ENCODE measurements around the gene SREK1. TPM values are rescaled to one million over a fixed set of nuclear protein-coding genes. Genes with fewer than 3 reads are reported as not detected.

Gene SREK1
- total RNA-seq, 1 experiment from 2014 or later, result 65.6 TPM

GRCh38 chr5:66142417-66142816, 1.7 kb upstream of the SREK1 start:
- POLR2A ChIA-PET, result no interaction called here
- H4K20me1 ChIP-seq (ENCODE audit: insufficient read depth), result no peaks in the 10 kb centered on the region; the same call in 1 of the 2 replicates
- intact Hi-C loops (cut with micrococcal nuclease), result loop anchor here (5.0 kb wide), 1 partner anchor 400 kb away; no protein-coding TSS in a partner anchor
- DNase-seq (ENCODE audit: low read depth, low spot score), result no peak
- H3K4me1 ChIP-seq (ENCODE audit: control insufficient read depth in 1 of 2, insufficient read depth in 2 of 2, low read length in 2 of 2), result peaks cover 7 to 19% of the 10 kb centered on the region in 2 experiments; a peak in 3 of 4 replicates
- H2AFZ ChIP-seq (ENCODE audit: low read depth, low read length, poor library complexity, severe bottlenecking), result no peak overlapping the region
- CTCF ChIA-PET, result no interaction called here
- peaks cover 0 to 9% of the 10 kb centered on the region in 2 experiments; a peak in 1 of 4 replicates for H3K36me3 ChIP-seq (ENCODE audit: control insufficient read depth in 1 of 2, insufficient read depth in 2 of 2, low read length in 2 of 2)
- RAD21 ChIA-PET (ENCODE audit: low non-redundant PET in 1 of 2, low total read pairs in 2 of 2, uncharacterized antibody in 2 of 2, unreplicated experiment in 2 of 2), result no interaction called here
- TF ChIP-seq TCF7L2 (IDR thresholded peaks at IDR 0.05; ENCODE audit: borderline replicate concordance, extremely low read depth, insufficient read depth, insufficient read length) (no peak), MAX (IDR thresholded peaks at IDR 0.05) (no peak), POLR2AphosphoS5 (IDR thresholded peaks at IDR 0.05; ENCODE audit: low read depth, low read length) (no peak), EGR1 (IDR thresholded peaks at IDR 0.05; ENCODE audit: low read depth) (no peak), ZNF274 (IDR thresholded peaks at IDR 0.05; ENCODE audit: low read depth, low read length) (no peak), ATF3 (IDR thresholded peaks at IDR 0.05) (no peak), SP1 (IDR thresholded peaks at IDR 0.05; ENCODE audit: low read depth) (no peak), CEBPB (IDR thresholded peaks at IDR 0.05; ENCODE audit: low read depth) (no peak), CBX3 (IDR thresholded peaks at IDR 0.05; ENCODE audit: low read depth) (no peak), SRF (IDR thresholded peaks at IDR 0.05; ENCODE audit: low read depth) (no peak), ZBTB33 (IDR thresholded peaks at IDR 0.05; ENCODE audit: extremely low read depth, insufficient replicate concordance, low read length) (no peak), FOSL1 (IDR thresholded peaks at IDR 0.05; ENCODE audit: low read depth) (no peak), JUND (IDR thresholded peaks at IDR 0.05) (no peak)
- H3K9me2 ChIP-seq (ENCODE audit: insufficient read depth), result no peaks in the 10 kb centered on the region
- no peak for ATAC-seq
- H3K79me2 ChIP-seq (ENCODE audit: insufficient read depth, low read length), result peaks cover 29% of the 10 kb centered on the region
- BruUV-seq (replicated peaks), result no TSS peak
- no peak overlapping the region for H3K4me2 ChIP-seq (ENCODE audit: low read length)
- no peaks in the 10 kb centered on the region for H3K9me3 ChIP-seq (ENCODE audit: control insufficient read depth in 1 of 2, insufficient read depth in 1 of 2, low read depth in 1 of 2, low read length in 2 of 2)
- no peak overlapping the region for H3K9ac ChIP-seq (ENCODE audit: low read length)
- H3K27ac ChIP-seq (ENCODE audit: low read depth, low read length), result no peak overlapping the region
- no peak overlapping the region for H3K4me3 ChIP-seq (replicated peaks in 1 of 2; ENCODE audit: low read depth in 1 of 2, low read length in 2 of 2)
- no peaks in the 10 kb centered on the region for H3K27me3 ChIP-seq (ENCODE audit: insufficient read depth, low read length)
